Airway epithelial cell (primary cell): ENCODE data around the gene AGPS. TPM values are rescaled to one million over a fixed set of nuclear protein-coding genes. Genes with fewer than 3 reads are reported as not detected.

Source experiments
- total RNA-seq: library from RNA; depleted of rRNA; stranded (reverse); fragments of >200 nt; gene quantifications from 2 replicates; pipeline ENCODE4 v1.2.3, GENCODE V29; 2015

The AGPS gene
- total RNA-seq: 26.8 and 27.0 TPM in 2 replicates

GRCh38 chr2:177392373-177393202 lies at the start of gene AGPS:
Gene AGPS (plus strand): TSS chr2:177392773. CDS start chr2:177392790, 17 bp downstream.

Other genes with a start within 250 kb of the AGPS start
- gene HNRNPA3, start 180.0 kb upstream of the AGPS start, total RNA-seq: 28.8 and 44.2 TPM in 2 replicates
- 78.7 and 84.8 TPM in 2 replicates for gene NFE2L2, start 128.0 kb upstream of the AGPS start, total RNA-seq